ENCODE data around the gene TBC1D14. TPM values are rescaled to one million over a fixed set of nuclear protein-coding genes. Genes with fewer than 3 reads are reported as not detected.

TBC1D14 gene
- total and polyA plus RNA-seq, 2 donors from 2014 or later: 44.9 to 77.7 TPM

DNA sequence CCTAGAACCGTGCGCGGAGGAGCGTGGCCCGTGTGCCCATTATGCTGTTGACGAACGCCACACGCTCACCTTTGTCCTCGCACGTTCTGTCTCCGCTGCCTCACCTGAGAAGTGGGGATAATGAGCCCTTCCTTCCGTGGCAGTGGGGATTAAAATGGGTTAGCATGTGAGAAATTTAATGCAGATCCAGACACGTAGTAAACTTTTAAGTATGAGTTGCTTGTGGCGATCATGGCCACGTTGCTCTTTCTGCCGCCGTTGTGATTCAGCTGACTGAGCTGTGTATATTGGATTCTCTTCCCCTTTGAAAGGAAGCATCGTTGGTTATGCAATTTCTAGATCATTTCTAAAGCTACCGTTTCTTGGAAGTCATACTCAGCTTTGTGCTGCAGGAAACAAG lies 16.5 kb downstream of the TBC1D14 start:
- DNase-seq (no peak), FAIRE-seq (no peak)
- Histone ChIP-seq H3K4me1 (ENCODE audit: control insufficient read depth in 2 of 3, insufficient read depth in 2 of 3, low read depth in 1 of 3, low read length in 3 of 3) (peaks cover 3 to 55% (median 30%) of the 10 kb centered on the region in 3 donors), H3K36me3 (ENCODE audit: control insufficient read depth in 2 of 3, insufficient read depth in 3 of 3, low read length in 3 of 3) (peaks cover 0 to 18% (median 16%) of the 10 kb centered on the region in 3 donors), H3K27ac (ENCODE audit: low read depth in 2 of 2, low read length in 2 of 2) (peak overlapping the region in 1 of 2 donors; percentile 93), H3K4me3 (ENCODE audit: low read length in 3 of 3) (no peak overlapping the region), H3K27me3 (ENCODE audit: control insufficient read depth, insufficient read depth, low read length) (no peaks in the 10 kb centered on the region), H3K9ac (ENCODE audit: low read length in 3 of 3) (no peak overlapping the region), H3K9me3 (ENCODE audit: control insufficient read depth in 2 of 3, insufficient read depth in 1 of 3, low read length in 3 of 3) (no peaks in the 10 kb centered on the region)
- intact Hi-C loops (cut with DNase I): no loop called here
- TF ChIP-seq, protein P1, sequence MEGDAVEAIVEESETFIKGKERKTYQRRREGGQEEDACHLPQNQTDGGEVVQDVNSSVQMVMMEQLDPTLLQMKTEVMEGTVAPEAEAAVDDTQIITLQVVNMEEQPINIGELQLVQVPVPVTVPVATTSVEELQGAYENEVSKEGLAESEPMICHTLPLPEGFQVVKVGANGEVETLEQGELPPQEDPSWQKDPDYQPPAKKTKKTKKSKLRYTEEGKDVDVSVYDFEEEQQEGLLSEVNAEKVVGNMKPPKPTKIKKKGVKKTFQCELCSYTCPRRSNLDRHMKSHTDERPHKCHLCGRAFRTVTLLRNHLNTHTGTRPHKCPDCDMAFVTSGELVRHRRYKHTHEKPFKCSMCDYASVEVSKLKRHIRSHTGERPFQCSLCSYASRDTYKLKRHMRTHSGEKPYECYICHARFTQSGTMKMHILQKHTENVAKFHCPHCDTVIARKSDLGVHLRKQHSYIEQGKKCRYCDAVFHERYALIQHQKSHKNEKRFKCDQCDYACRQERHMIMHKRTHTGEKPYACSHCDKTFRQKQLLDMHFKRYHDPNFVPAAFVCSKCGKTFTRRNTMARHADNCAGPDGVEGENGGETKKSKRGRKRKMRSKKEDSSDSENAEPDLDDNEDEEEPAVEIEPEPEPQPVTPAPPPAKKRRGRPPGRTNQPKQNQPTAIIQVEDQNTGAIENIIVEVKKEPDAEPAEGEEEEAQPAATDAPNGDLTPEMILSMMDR (IDR thresholded peaks at IDR 0.05; ENCODE audit: borderline replicate concordance, extremely low read depth, insufficient read depth): no peak

DNA sequence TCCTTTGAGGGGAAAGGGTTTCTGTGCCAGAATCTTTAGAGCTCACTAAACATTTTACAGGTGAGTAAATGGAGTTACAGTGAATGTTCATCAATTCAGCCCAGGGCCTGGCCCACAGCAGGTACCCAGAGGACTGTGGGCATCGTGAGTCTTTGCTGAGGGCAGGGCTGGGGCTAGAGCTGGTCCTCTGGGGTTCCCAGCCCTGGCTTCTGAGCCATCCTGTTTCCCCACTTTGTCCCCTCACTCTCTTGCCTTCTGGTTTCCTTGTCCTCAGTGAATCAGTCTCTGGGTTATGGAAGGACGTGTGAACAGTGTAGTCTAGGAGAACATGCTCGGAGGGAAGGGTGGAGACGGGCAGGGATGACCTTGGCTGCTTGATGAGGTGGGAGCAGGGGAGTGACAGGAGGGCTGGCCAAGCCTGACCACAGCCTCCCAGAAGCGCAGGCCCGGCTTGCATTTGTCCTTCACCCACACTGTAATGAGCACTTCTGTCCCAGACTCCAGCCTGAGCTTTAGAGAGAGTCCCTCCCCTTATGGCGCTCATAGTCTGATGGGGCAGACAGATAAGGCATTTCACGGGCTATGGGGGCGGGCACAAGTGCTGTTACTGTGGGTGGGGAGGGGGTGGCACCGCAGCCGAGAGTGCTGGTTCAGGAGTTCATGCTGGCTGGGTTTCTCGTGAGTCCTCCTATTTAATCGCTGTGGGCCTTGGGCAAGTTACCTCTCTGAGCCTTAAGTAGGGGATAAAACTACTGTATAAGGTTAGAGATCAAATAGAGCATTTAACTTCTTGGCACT lies 17.3 kb downstream of the TBC1D14 start:
- Histone ChIP-seq H3K4me3 (ENCODE audit: low read length in 3 of 3) (no peak overlapping the region), H3K9ac (ENCODE audit: low read length in 3 of 3) (peak overlapping the region in 1 of 3 donors; percentile 47), H3K9me3 (ENCODE audit: control insufficient read depth in 2 of 3, insufficient read depth in 1 of 3, low read length in 3 of 3) (no peaks in the 10 kb centered on the region), H3K36me3 (ENCODE audit: control insufficient read depth in 2 of 3, insufficient read depth in 3 of 3, low read length in 3 of 3) (peaks cover 0 to 18% (median 16%) of the 10 kb centered on the region in 3 donors), H3K27me3 (ENCODE audit: control insufficient read depth, insufficient read depth, low read length) (no peaks in the 10 kb centered on the region), H3K27ac (ENCODE audit: low read depth in 2 of 2, low read length in 2 of 2) (peak overlapping the region; percentile 84 to 93), H3K4me1 (ENCODE audit: control insufficient read depth in 2 of 3, insufficient read depth in 2 of 3, low read depth in 1 of 3, low read length in 3 of 3) (peaks cover 3 to 60% (median 34%) of the 10 kb centered on the region in 3 donors)
- peak in 4 of 5 donors; percentile 59 to 75 (median 74) for DNase-seq
- TF ChIP-seq, protein P1 (IDR thresholded peaks at IDR 0.05; ENCODE audit: borderline replicate concordance, extremely low read depth, insufficient read depth): no peak
- intact Hi-C loops (cut with DNase I): no loop called here
- FAIRE-seq: no peak

DNA sequence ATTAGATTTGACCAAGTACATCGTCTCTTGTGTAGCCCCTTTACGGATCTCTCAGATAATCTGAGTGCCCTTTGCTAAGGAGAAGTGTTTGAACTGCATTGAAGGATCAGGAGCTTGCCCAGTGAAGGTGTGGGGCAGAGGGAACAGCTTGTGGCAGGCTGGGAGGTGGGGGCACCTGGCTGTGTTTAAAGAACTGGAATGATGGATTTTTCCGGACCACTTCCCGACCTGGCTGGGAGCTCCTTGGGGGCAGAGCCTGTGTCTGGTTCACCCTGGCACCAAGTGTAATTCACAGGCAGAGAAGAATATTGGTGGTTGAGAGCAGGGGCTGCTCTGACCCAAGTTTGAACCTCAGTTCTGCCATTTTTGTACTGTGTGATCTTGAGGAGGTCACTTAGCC lies 18.5 kb downstream of the TBC1D14 start:
- Histone ChIP-seq H3K36me3 (ENCODE audit: control insufficient read depth in 2 of 3, insufficient read depth in 3 of 3, low read length in 3 of 3) (peaks cover 0 to 18% (median 16%) of the 10 kb centered on the region in 3 donors), H3K4me3 (ENCODE audit: low read length in 3 of 3) (no peak overlapping the region), H3K9me3 (ENCODE audit: control insufficient read depth in 2 of 3, insufficient read depth in 1 of 3, low read length in 3 of 3) (no peaks in the 10 kb centered on the region), H3K27me3 (ENCODE audit: control insufficient read depth, insufficient read depth, low read length) (no peaks in the 10 kb centered on the region), H3K4me1 (ENCODE audit: control insufficient read depth in 2 of 3, insufficient read depth in 2 of 3, low read depth in 1 of 3, low read length in 3 of 3) (peaks cover 3 to 64% (median 34%) of the 10 kb centered on the region in 3 donors), H3K27ac (ENCODE audit: low read depth in 2 of 2, low read length in 2 of 2) (peak overlapping the region; percentile 49 to 93), H3K9ac (ENCODE audit: low read length in 3 of 3) (peak overlapping the region in 1 of 3 donors; percentile 23)
- FAIRE-seq (no peak), DNase-seq (no peak)
- intact Hi-C loops (cut with DNase I): no loop called here
- TF ChIP-seq, protein P1 (IDR thresholded peaks at IDR 0.05; ENCODE audit: borderline replicate concordance, extremely low read depth, insufficient read depth): no peak

Measured in kidney (tissue), 14 donors.